ENCODE data around the gene PON1. TPM values are rescaled to one million over a fixed set of nuclear protein-coding genes. Genes with fewer than 3 reads are reported as not detected.

The PON1 gene
- total RNA-seq, 4 donors from 2014 or later = 0.52 to 1.4 TPM; not detected in 2

- DNase-seq (ENCODE audit: low spot score in 2 of 2) = no peak
- intact Hi-C loops (cut with DNase I; ENCODE audit: low total_unique reads) = no loop called here
- TF ChIP-seq CTCF (IDR thresholded peaks at IDR 0.05) (no peak), POLR2A (IDR thresholded peaks at IDR 0.05) (no peak)
- no peak overlapping the region for H3K4me3 ChIP-seq (ENCODE audit: low read depth, poor library complexity, severe bottlenecking)
- 69 to 74% methylated on average over 4 of the region's 4 CpGs for WGBS, 2 donors
Observed at GRCh38 chr7:95342642-95343307, 18.4 kb upstream of the PON1 start.

GRCh38 chr7:95342029-95342428, 17.7 kb upstream of the PON1 start:
- WGBS, 2 donors = 82 to 96% methylated on average over 3 of the region's 3 CpGs
- TF ChIP-seq POLR2A (IDR thresholded peaks at IDR 0.05) = no peak
- TF ChIP-seq CTCF (IDR thresholded peaks at IDR 0.05) = no peak
- no peak for DNase-seq (ENCODE audit: low spot score in 2 of 2)
- intact Hi-C loops (cut with DNase I; ENCODE audit: low total_unique reads) = no loop called here
- no peak overlapping the region for H3K4me3 ChIP-seq (ENCODE audit: low read depth, poor library complexity, severe bottlenecking)

GRCh38 chr7:95340491-95340890, 16.2 kb upstream of the PON1 start:
- intact Hi-C loops (cut with DNase I; ENCODE audit: low total_unique reads) = no loop called here
- 93 to 98% methylated on average over 2 of the region's 2 CpGs for WGBS, 2 donors
- DNase-seq (ENCODE audit: low spot score in 2 of 2) = no peak
- no peak overlapping the region for H3K4me3 ChIP-seq (ENCODE audit: low read depth, poor library complexity, severe bottlenecking)
- TF ChIP-seq POLR2A (IDR thresholded peaks at IDR 0.05) (no peak), CTCF (IDR thresholded peaks at IDR 0.05) (no peak)

GRCh38 chr7:95338832-95339231, 14.5 kb upstream of the PON1 start:
- TF ChIP-seq CTCF (IDR thresholded peaks at IDR 0.05) (no peak), POLR2A (IDR thresholded peaks at IDR 0.05) (no peak)
- no peak for DNase-seq (ENCODE audit: low spot score in 2 of 2)
- intact Hi-C loops (cut with DNase I; ENCODE audit: low total_unique reads) = no loop called here
- H3K4me3 ChIP-seq (ENCODE audit: low read depth, poor library complexity, severe bottlenecking) = no peak overlapping the region
- WGBS, 2 donors = 87 to 97% methylated on average over 3 of the region's 3 CpGs

GRCh38 chr7:95335093-95335492, 10.8 kb upstream of the PON1 start:
- TF ChIP-seq POLR2A (IDR thresholded peaks at IDR 0.05) (no peak), CTCF (IDR thresholded peaks at IDR 0.05) (no peak)
- no peak for DNase-seq (ENCODE audit: low spot score in 2 of 2)
- no peak overlapping the region for H3K4me3 ChIP-seq (ENCODE audit: low read depth, poor library complexity, severe bottlenecking)
- intact Hi-C loops (cut with DNase I; ENCODE audit: low total_unique reads) = no loop called here

- no peak overlapping the region for H3K4me3 ChIP-seq (ENCODE audit: low read depth, poor library complexity, severe bottlenecking)
- intact Hi-C loops (cut with DNase I; ENCODE audit: low total_unique reads) = no loop called here
- TF ChIP-seq POLR2A (IDR thresholded peaks at IDR 0.05) (no peak), CTCF (IDR thresholded peaks at IDR 0.05) (no peak)
- no peak for DNase-seq (ENCODE audit: low spot score in 2 of 2)
Observed at GRCh38 chr7:95334447-95334846, 10.1 kb upstream of the PON1 start.

Data from lower leg skin (tissue), 4 donors.